Pancreas (tissue), 10 donors: ENCODE results near the gene ULK3. TPM values are rescaled to one million over a fixed set of nuclear protein-coding genes. Genes with fewer than 3 reads are reported as not detected.

Experiments
- ATAC-seq, 4 donors: fragments of 200-7000 bp; cut with Tn5 transposase; one replicate each; pipeline versions ENCODE4 v1.8.0 to v1.9.1; 2020; ENCODE audit warnings: mild to moderate bottlenecking in 4 of 4, moderate library complexity in 4 of 4
- DNase-seq, 6 donors: peaks; one replicate each; pipeline ENCODE4 v3.0.0-alpha.2; 2020
- FAIRE-seq: peaks from 2 replicates; lab custom pipeline; 2012; peaks lifted over from hg19 to GRCh38; lab: Jason Lieb, UNC
- H3K27ac ChIP-seq, 4 donors: fragments of 200-600 bp; sonication (generic); 1 replicate in 3 of 4; 2 replicates in 1 of 4; pipeline versions ENCODE4 v1.5.0 to v1.8.0; 2020
- H3K27me3 ChIP-seq, 4 donors: fragments of 200-600 bp; one replicate each; pipeline ENCODE4 v1.8.0; 2021
- H3K36me3 ChIP-seq, 3 donors: fragments of 200-600 bp; sonication (generic) in 1 of 3; one replicate each; pipeline versions ENCODE4 v1.5.0 to v1.8.0; 2020 to 2021
- H3K4me1 ChIP-seq, 3 donors: fragments of 200-600 bp; one replicate each; pipeline ENCODE4 v1.8.0; 2021
- H3K4me3 ChIP-seq, 4 donors: fragments of 200-600 bp; sonication (generic) in 2 of 4; one replicate each; pipeline versions ENCODE4 v1.5.0 to v1.8.0; 2020 to 2021
- H3K9me3 ChIP-seq, 4 donors: fragments of 200-600 bp; one replicate each; pipeline ENCODE4 v1.8.0; 2021
- CTCF ChIP-seq, 4 donors: fragments of 200-600 bp; sonication (generic) in 3 of 4; IDR thresholded peaks; one replicate each; pipeline versions ENCODE4 v1.5.0 to v1.8.0; 2021; ENCODE audit warnings: antibody characterized with exemption in 4 of 4
- WGBS, 2 donors: extraction: QIAGEN DNeasy Blood & Tissue Kit; methylation state at CpG; one replicate each; pipeline ENCODE4 v1.1.7; 2013; 5-methylcytosine and 5-hydroxymethylcytosine counted together
- intact Hi-C, 3 donors: fragments of 100-400 bp; cut with DNase I; formaldehyde crosslinking; loops; one replicate each; pipeline versions ENCODE4 v1.11.1 to v1.14.2; 2022
- microRNA-seq, 2 donors: library from miRNA; unstranded; fragments of <30 nt; microRNA quantifications; one replicate each; pipeline versions ENCODE4 to v1.1.0, GENCODE V29; 2019 to 2020
- polyA plus RNA-seq, 2 donors: library from polyadenylated mRNA; stranded (reverse); fragments of 200-250 nt; gene quantifications; one replicate each; pipeline ENCODE4 v1.2.3, GENCODE V29; 2013
- total RNA-seq, 6 donors: library from RNA; stranded (reverse); fragmentation: NEBNext Ultra II Directional in 4 of 6; extraction: Animal tissue kit (Norgen Biotek cat#: 25700) in 4 of 6; gene quantifications; one replicate each; pipeline versions ENCODE4 v1.2.1 to v1.2.4, GENCODE V29; 2021 to 2023
- donor health status: healthy with polysubstance abuse.
- donor health status: DM: no; HTN: no; CAD: no; lungs with moderate emphysema.
- donor health status: DM: no; HTN: no; CAD: no.
- donor health status: control.
- donor health status: control.
- donor health status: Bipolar disorder and iron deficiency.
- donor health status: DM: yes; HTN: yes; CAD: no.
- donor health status: DM: no; HTN: no; CAD: no.
- donor health status: DM: no; HTN: no; CAD: no.
- donor health status: DM: yes; HTN: yes; CAD: no.

Gene ULK3
- total and polyA plus RNA-seq, 8 donors: 15.0 to 83.5 (median 22.2) TPM

- intact Hi-C loops: no loop called here
- 75 to 81% methylated on average over 13 of the region's 13 CpGs for WGBS, 2 donors
- no peaks in the 10 kb centered on the region for H3K27me3 ChIP-seq
- peaks cover 0 to 36% (median 0%) of the 10 kb centered on the region in 3 donors for H3K4me1 ChIP-seq
- FAIRE-seq (no peak), DNase-seq (peak in 1 of 6 donors; percentile 70), ATAC-seq (peak in 3 of 4 donors; percentile 42 to 62 (median 53))
- peak overlapping the region in 2 of 4 donors; percentile 6 to 64 for H3K27ac ChIP-seq
- TF ChIP-seq CTCF (IDR thresholded peaks at IDR 0.05): no peak
- H3K9me3 ChIP-seq: no peaks in the 10 kb centered on the region
- no peak overlapping the region for H3K4me3 ChIP-seq
- no peaks in the 10 kb centered on the region for H3K36me3 ChIP-seq
Measured at GRCh38 chr15:74787251-74788041, 55.5 kb downstream of the ULK3 start.

- TF ChIP-seq CTCF (IDR thresholded peaks at IDR 0.05): no peak
- H3K4me3 ChIP-seq: peak overlapping the region in 1 of 4 donors; percentile 5
- H3K27me3 ChIP-seq: no peaks in the 10 kb centered on the region
- peaks cover 0 to 34% (median under 1%) of the 10 kb centered on the region in 3 donors for H3K4me1 ChIP-seq
- FAIRE-seq (no peak), ATAC-seq (no peak), DNase-seq (no peak)
- peak overlapping the region in 2 of 4 donors; percentile 6 to 64 for H3K27ac ChIP-seq
- H3K36me3 ChIP-seq: no peaks in the 10 kb centered on the region
- no peaks in the 10 kb centered on the region for H3K9me3 ChIP-seq
- WGBS, 2 donors: 71 to 76% methylated on average over 5 to 7 of the region's 7 CpGs
- intact Hi-C loops: no loop called here
Measured at GRCh38 chr15:74786551-74787165, 56.3 kb downstream of the ULK3 start.

Small RNA genes lying within 50 kb of the gene (microRNA-seq; reads per million reads assigned to microRNA genes)
- gene MIR4513 (0 reads per million in 2 donors), gene MIR6882 (0.39 to 1.2 reads per million in 2 donors)

Other genes starting within 250 kb of the ULK3 start
- gene CLK3, start 227.3 kb downstream of the ULK3 start, total RNA-seq: 10 to 100 TPM; 23.1 to 42.2 (median 28.7) TPM
- gene CLK3, start 227.3 kb downstream of the ULK3 start, polyA plus RNA-seq: 10 to 100 TPM; 63.1 to 89.9 TPM
- 10 to 100 TPM in 4 of 6 donors, 1 to 10 TPM in 2; 7.6 to 19.5 (median 11.5) TPM for gene EDC3, start 147.1 kb downstream of the ULK3 start, total RNA-seq
- 10 to 100 TPM in 1 of 2 donors, 1 to 10 TPM in 1; 9.7 to 12.3 TPM for gene EDC3, start 147.1 kb downstream of the ULK3 start, polyA plus RNA-seq
- gene CYP1A1, start 117.6 kb downstream of the ULK3 start, total RNA-seq: under 1 TPM in 3 of 6 donors, not detected in 3; 0.12 to 0.28 (median 0.14) TPM
- 1 to 10 TPM in 1 of 2 donors, under 1 TPM in 1; 0.19 to 1.1 TPM for gene CYP1A1, start 117.6 kb downstream of the ULK3 start, polyA plus RNA-seq
- gene CYP1A2, start 94.3 kb downstream of the ULK3 start, total RNA-seq: under 1 TPM in 1 of 6 donors, not detected in 5; 0.06 TPM
- gene CYP1A2, start 94.3 kb downstream of the ULK3 start, polyA plus RNA-seq: not detected
- gene CSK, start 61.1 kb downstream of the ULK3 start, total RNA-seq: 10 to 100 TPM in 5 of 6 donors, 1 to 10 TPM in 1; 8.5 to 35.1 (median 14.1) TPM
- gene CSK, start 61.1 kb downstream of the ULK3 start, polyA plus RNA-seq: 10 to 100 TPM; 18.1 to 22.3 TPM
- gene LMAN1L, start 30.3 kb downstream of the ULK3 start, total RNA-seq: under 1 TPM in 1 of 6 donors, not detected in 5; 0.14 TPM
- not detected for gene LMAN1L, start 30.3 kb downstream of the ULK3 start, polyA plus RNA-seq
- gene CPLX3, start 16.5 kb downstream of the ULK3 start, total RNA-seq: not detected
- gene CPLX3, start 16.5 kb downstream of the ULK3 start, polyA plus RNA-seq: under 1 TPM in 1 of 2 donors, not detected in 1; 0.09 TPM
- 10 to 100 TPM; 33.3 to 49.0 (median 34.3) TPM for gene SCAMP2, start 30.2 kb upstream of the ULK3 start, total RNA-seq
- 10 to 100 TPM; 21.4 to 31.7 TPM for gene SCAMP2, start 30.2 kb upstream of the ULK3 start, polyA plus RNA-seq
- 10 to 100 TPM; 14.5 to 23.2 (median 22.3) TPM for gene MPI, start 46.9 kb upstream of the ULK3 start, total RNA-seq
- 10 to 100 TPM; 15.9 to 19.1 TPM for gene MPI, start 46.9 kb upstream of the ULK3 start, polyA plus RNA-seq
- 10 to 100 TPM; 18.2 to 33.8 (median 21.2) TPM for gene FAM219B, start 63.7 kb upstream of the ULK3 start, total RNA-seq
- gene FAM219B, start 63.7 kb upstream of the ULK3 start, polyA plus RNA-seq: 10 to 100 TPM; 19.3 to 27.6 TPM
- 100 to 1,000 TPM in 2 of 6 donors, 10 to 100 TPM in 4; 76.4 to 127 (median 80.5) TPM for gene COX5A, start 94.9 kb upstream of the ULK3 start, total RNA-seq
- gene COX5A, start 94.9 kb upstream of the ULK3 start, polyA plus RNA-seq: 100 to 1,000 TPM; 103 to 107 TPM
- gene RPP25, start 113.6 kb upstream of the ULK3 start, total RNA-seq: 1 to 10 TPM; 3.0 to 6.7 (median 4.0) TPM
- 1 to 10 TPM; 5.0 to 6.7 TPM for gene RPP25, start 113.6 kb upstream of the ULK3 start, polyA plus RNA-seq
- gene SCAMP5, start 152.4 kb upstream of the ULK3 start, total RNA-seq: 10 to 100 TPM; 27.7 to 59.2 (median 38.8) TPM
- 10 to 100 TPM; 24.5 to 54.0 TPM for gene SCAMP5, start 152.4 kb upstream of the ULK3 start, polyA plus RNA-seq
- 10 to 100 TPM in 2 of 6 donors, 1 to 10 TPM in 4; 7.9 to 12.3 (median 9.2) TPM for gene PPCDC, start 180.4 kb upstream of the ULK3 start, total RNA-seq
- gene PPCDC, start 180.4 kb upstream of the ULK3 start, polyA plus RNA-seq: 10 to 100 TPM; 21.1 to 21.3 TPM